Endothelial cell of umbilical vein (primary cell): ENCODE measurements around the gene SIRPD. TPM values are rescaled to one million over a fixed set of nuclear protein-coding genes. Genes with fewer than 3 reads are reported as not detected.

Experiments used
- BruUV-seq: library from RNA; stranded (reverse); fragments of 400-500 nt; replicated peaks from 2 replicates; lab custom pipeline; 2021; lab: Mats Ljungman, UMichigan
- CTCF ChIA-PET: fragments of 300-600, 350-600 bp; sonication (Branson Sonifier 250); formaldehyde crosslinking; loops from one replicate; lab custom pipeline; 2021; ENCODE audit warnings: antibody characterized with exemption, inconsistent platforms; lab: Charles Lee
- POLR2A ChIA-PET: fragments of 300-600, 350-600 bp; sonication (Branson Sonifier 250); formaldehyde crosslinking; loops from one replicate; lab custom pipeline; 2021; ENCODE audit warnings: antibody characterized with exemption, inconsistent platforms; lab: Charles Lee
- DNase-seq: peaks from one replicate; pipeline ENCODE4 v3.0.0-alpha.2; 2011; ENCODE audit warnings: low read depth, low spot score
- FAIRE-seq: peaks from 2 replicates; lab custom pipeline; 2011; peaks lifted over from hg19 to GRCh38; lab: Jason Lieb, UNC
- H2AFZ ChIP-seq: 2 replicates; pipeline ENCODE4 v1.6.0; 2012; ENCODE audit warnings: low read depth, low read length, control low read depth, inconsistent platforms
- H3K27ac ChIP-seq: 2 replicates; pipeline ENCODE4 v1.5.1; 2011; ENCODE audit warnings: low read depth, mild to moderate bottlenecking, control low read depth, low read length, moderate library complexity; ENCODE audit not compliant: insufficient read depth
- H3K27me3 ChIP-seq, 2 experiments: 2 replicates each; pipeline versions ENCODE4 v1.6.0 to v1.6.1; 2011; ENCODE audit warnings: low read length in 2 of 2, mixed read lengths in 1 of 2; ENCODE audit not compliant: control insufficient read depth in 2 of 2, insufficient read depth in 2 of 2
- H3K36me3 ChIP-seq, 2 experiments: 2 replicates in 1 of 2; 3 replicates in 1 of 2; pipeline ENCODE4 v1.5.1; 2011; ENCODE audit warnings: low read length in 2 of 2, mild to moderate bottlenecking in 1 of 2, moderate library complexity in 1 of 2; ENCODE audit not compliant: control insufficient read depth in 2 of 2, insufficient read depth in 2 of 2; ENCODE audit errors: extremely low read depth in 1 of 2
- H3K4me1 ChIP-seq: 3 replicates; pipeline ENCODE4 v1.5.1; 2011; ENCODE audit warnings: mild to moderate bottlenecking, low read length; ENCODE audit not compliant: control insufficient read depth, insufficient read depth; ENCODE audit errors: extremely low read depth
- H3K4me2 ChIP-seq: 2 replicates; pipeline ENCODE4 v1.6.1; 2011; ENCODE audit warnings: low read length, control low read depth, mixed read lengths; ENCODE audit not compliant: insufficient read depth
- H3K4me3 ChIP-seq, 3 experiments: fragments of 200-600 bp in 1 of 3; sonication (generic), shearing (Covaris generic) in 1 of 3; replicated peaks in 1 of 3; 2 replicates each; pipeline ENCODE4 v1.5.1; 2011 to 2016; ENCODE audit warnings: control low read depth in 3 of 3, low read length in 3 of 3, mild to moderate bottlenecking in 2 of 3, inconsistent platforms in 1 of 3, low read depth in 1 of 3, moderate library complexity in 1 of 3; ENCODE audit not compliant: insufficient read depth in 1 of 3
- H3K79me2 ChIP-seq: 2 replicates; pipeline ENCODE4 v1.6.0; 2012; ENCODE audit warnings: low read length, inconsistent platforms; ENCODE audit not compliant: control insufficient read depth, insufficient read depth
- H3K9ac ChIP-seq: replicated peaks from 2 replicates; pipeline ENCODE3; 2011; ENCODE audit warnings: low read length, control low read depth; ENCODE audit not compliant: insufficient read depth; ENCODE audit errors: extremely low read depth
- H3K9me1 ChIP-seq: replicated peaks from 3 replicates; pipeline ENCODE4 v1.6.0; 2011; ENCODE audit warnings: mild to moderate bottlenecking, low read length; ENCODE audit not compliant: control insufficient read depth, insufficient read depth; ENCODE audit errors: extremely low read depth
- H3K9me3 ChIP-seq: replicated peaks from 2 replicates; pipeline ENCODE4 v1.5.1; 2012; ENCODE audit warnings: low read length, inconsistent platforms; ENCODE audit not compliant: control insufficient read depth, insufficient read depth
- H4K20me1 ChIP-seq: replicated peaks from 2 replicates; pipeline ENCODE3; 2011; ENCODE audit warnings: mild to moderate bottlenecking, low read length; ENCODE audit not compliant: control insufficient read depth, insufficient read depth; ENCODE audit errors: extremely low read depth
- MAX ChIP-seq: IDR thresholded peaks from 2 replicates; pipeline ENCODE4 v1.6.1; 2011; ENCODE audit not compliant: insufficient read depth, insufficient read length
- POLR2A ChIP-seq: IDR thresholded peaks from 2 replicates; pipeline ENCODE4 v1.6.1; 2012; ENCODE audit warnings: low read depth, mild to moderate bottlenecking, control low read depth, low read length
- dilution Hi-C: fragments of 300-500 bp; cut with MboI; formaldehyde crosslinking; loops from one replicate; pipeline ENCODE4 v1.15.0; 2019; ENCODE audit warnings: low sequenced_read_pairs; ENCODE audit not compliant: extremely low pct_ligation_motif_present
- intact Hi-C: fragments of 100-400 bp; cut with micrococcal nuclease; formaldehyde crosslinking; loops from one replicate; pipeline ENCODE4 v1.10.0; 2022
- polyA plus RNA-seq, 4 experiments: library from polyadenylated mRNA; depleted of rRNA in 3 of 4; stranded (reverse) in 3 of 4; unstranded in 1 of 4; fragments of >200 nt; gene quantifications; 2 replicates each; pipeline versions ENCODE4 v1.2.1 to v1.2.3, GENCODE V29; 2011 to 2012; ENCODE audit warnings: missing spikeins in 1 of 4
- small RNA-seq: library from RNA; depleted of rRNA; stranded (forward); fragments of <200 nt; gene quantifications from one replicate; pipeline ENCODE3, GENCODE V24; 2012; ENCODE audit warnings: low replicate concordance, low read depth; ENCODE audit not compliant: insufficient read depth, insufficient read length
- total RNA-seq: library from RNA; stranded (reverse); gene quantifications from 2 replicates; pipeline ENCODE4 v1.2.3, GENCODE V29; 2021
- TF ChIP-seq, protein P1 (sequence below), 2 donors: IDR thresholded peaks; 1 replicate in 1 of 2; 2 replicates in 1 of 2; pipeline ENCODE4 v1.5.1; 2011; ENCODE audit warnings: low read length in 2 of 2, mild to moderate bottlenecking in 2 of 2, moderate library complexity in 2 of 2, control low read depth in 1 of 2, inconsistent platforms in 1 of 2, low read depth in 1 of 2; ENCODE audit not compliant: insufficient read depth in 1 of 2; ENCODE audit errors: extremely low read depth in 1 of 2

The SIRPD gene
- total and polyA plus RNA-seq, 2 donors (not counting 3 experiments of a cell fraction or from before 2014, with no cell fraction given), result not detected

- POLR2A ChIA-PET, result no interaction called here
- Histone ChIP-seq H3K27me3 (no peaks in the 10 kb centered on the region), H2AFZ (no peak overlapping the region), H3K4me2 (no peak overlapping the region), H3K4me3 (no peak overlapping the region), H3K9me3 (no peaks in the 10 kb centered on the region), H3K4me1 (peaks cover 17% of the 10 kb centered on the region), H3K79me2 (no peaks in the 10 kb centered on the region), H3K9ac (no peak overlapping the region), H3K9me1 (no peaks in the 10 kb centered on the region), H4K20me1 (no peaks in the 10 kb centered on the region), H3K27ac (no peak overlapping the region), H3K36me3 (no peaks in the 10 kb centered on the region)
- TF ChIP-seq MAX, result no peak
- TF ChIP-seq, protein P1, sequence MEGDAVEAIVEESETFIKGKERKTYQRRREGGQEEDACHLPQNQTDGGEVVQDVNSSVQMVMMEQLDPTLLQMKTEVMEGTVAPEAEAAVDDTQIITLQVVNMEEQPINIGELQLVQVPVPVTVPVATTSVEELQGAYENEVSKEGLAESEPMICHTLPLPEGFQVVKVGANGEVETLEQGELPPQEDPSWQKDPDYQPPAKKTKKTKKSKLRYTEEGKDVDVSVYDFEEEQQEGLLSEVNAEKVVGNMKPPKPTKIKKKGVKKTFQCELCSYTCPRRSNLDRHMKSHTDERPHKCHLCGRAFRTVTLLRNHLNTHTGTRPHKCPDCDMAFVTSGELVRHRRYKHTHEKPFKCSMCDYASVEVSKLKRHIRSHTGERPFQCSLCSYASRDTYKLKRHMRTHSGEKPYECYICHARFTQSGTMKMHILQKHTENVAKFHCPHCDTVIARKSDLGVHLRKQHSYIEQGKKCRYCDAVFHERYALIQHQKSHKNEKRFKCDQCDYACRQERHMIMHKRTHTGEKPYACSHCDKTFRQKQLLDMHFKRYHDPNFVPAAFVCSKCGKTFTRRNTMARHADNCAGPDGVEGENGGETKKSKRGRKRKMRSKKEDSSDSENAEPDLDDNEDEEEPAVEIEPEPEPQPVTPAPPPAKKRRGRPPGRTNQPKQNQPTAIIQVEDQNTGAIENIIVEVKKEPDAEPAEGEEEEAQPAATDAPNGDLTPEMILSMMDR (IDR thresholded peaks at IDR 0.05; ENCODE audit: extremely low read depth in 1 of 2, insufficient read depth in 1 of 2, low read depth in 1 of 2, low read length in 2 of 2), result no peak
- dilution Hi-C loops, result no loop called here
- intact Hi-C loops, result no loop called here
- CTCF ChIA-PET, result interaction anchor here (1.2 to 3.1 kb wide), 3 partner anchors 9 to 17 kb away, joined by 3 to 27 read pairs (median 3); no protein-coding TSS in a partner anchor
- BruUV-seq, result no TSS peak
- no peak for DNase-seq
- FAIRE-seq, result no peak
Observed at GRCh38 chr20:1486566-1486965, 70.9 kb downstream of the SIRPD start.

DNA sequence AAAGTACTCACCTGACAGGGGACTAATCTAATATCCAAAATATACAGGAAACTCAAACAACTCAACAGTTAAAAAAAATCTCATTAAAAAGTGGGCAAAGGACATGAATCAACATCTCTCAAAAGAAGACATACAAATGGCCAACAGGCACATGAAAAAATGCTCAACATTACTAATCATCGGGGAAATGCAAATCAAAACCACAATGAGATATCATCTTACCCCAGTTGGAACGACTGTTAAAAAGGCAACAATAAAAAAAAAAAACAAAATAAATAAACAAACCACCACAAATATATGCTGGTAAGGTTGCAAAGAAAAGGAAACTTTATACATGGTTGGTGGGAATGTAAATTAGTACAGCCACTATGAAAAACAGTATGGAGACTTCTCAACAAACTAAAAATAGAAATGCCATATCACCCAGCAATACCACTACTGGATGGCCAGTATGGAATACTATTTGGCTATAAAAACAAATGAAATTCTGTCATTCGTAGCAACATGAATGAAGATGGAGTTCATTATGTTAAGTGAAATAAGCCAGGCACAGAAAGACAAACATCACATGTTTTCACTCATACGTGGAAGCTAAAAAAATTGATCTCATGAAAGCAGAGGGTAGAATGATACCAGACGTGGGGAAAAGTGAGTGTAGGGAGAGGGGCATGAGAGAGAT, 72.9 kb downstream of the SIRPD start:
- Histone ChIP-seq H3K9me1 (no peaks in the 10 kb centered on the region), H3K9ac (no peak overlapping the region), H3K79me2 (no peaks in the 10 kb centered on the region), H3K36me3 (peaks cover 0 to under 1% of the 10 kb centered on the region in 2 experiments), H4K20me1 (no peaks in the 10 kb centered on the region), H3K27ac (no peak overlapping the region), H3K4me1 (no peaks in the 10 kb centered on the region), H2AFZ (no peak overlapping the region), H3K9me3 (no peaks in the 10 kb centered on the region), H3K27me3 (no peaks in the 10 kb centered on the region), H3K4me2 (no peak overlapping the region), H3K4me3 (no peak overlapping the region)
- FAIRE-seq, result peak; percentile 37
- CTCF ChIA-PET, result interaction anchor here (3.1 kb wide), 1 partner anchor 19 kb away, joined by 27 read pairs; no protein-coding TSS in a partner anchor
- DNase-seq, result no peak
- POLR2A ChIA-PET, result no interaction called here
- TF ChIP-seq MAX (no peak), POLR2A (no peak)
- dilution Hi-C loops (no loop called here), intact Hi-C loops (no loop called here)
- no TSS peak for BruUV-seq

Small RNA genes lying within 50 kb of the gene (small RNA-seq; reads per million reads assigned to genes)
- not detected for gene RNU6-917P

Other genes with a start within 250 kb of the SIRPD start
- gene SDCBP2, start 228.6 kb downstream of the SIRPD start, total RNA-seq, result 5.5 and 9.0 TPM in 2 replicates
- 5.8 and 6.9 TPM in 2 replicates for gene SDCBP2, start 228.6 kb downstream of the SIRPD start, polyA plus RNA-seq
- gene FKBP1A, start 164.7 kb downstream of the SIRPD start, total RNA-seq, result 968 and 982 TPM in 2 replicates
- gene FKBP1A, start 164.7 kb downstream of the SIRPD start, polyA plus RNA-seq, result 1,861 and 1,972 TPM in 2 replicates
- 95.7 and 107 TPM in 2 replicates for gene NSFL1C, start 90.9 kb downstream of the SIRPD start, total RNA-seq
- gene NSFL1C, start 90.9 kb downstream of the SIRPD start, polyA plus RNA-seq, result 26.0 and 27.3 TPM in 2 replicates
- gene SIRPB2, start 66.3 kb downstream of the SIRPD start, total RNA-seq, result 9.5 and 12.3 TPM in 2 replicates
- gene SIRPB2, start 66.3 kb downstream of the SIRPD start, polyA plus RNA-seq, result 18.8 and 19.7 TPM in 2 replicates
- gene SIRPB1, start 62.3 kb upstream of the SIRPD start, total RNA-seq, result 6.5 and 9.5 TPM in 2 replicates
- gene SIRPB1, start 62.3 kb upstream of the SIRPD start, polyA plus RNA-seq, result 0.10 and 0.18 TPM in 2 replicates
- not detected in 2 replicates for gene SIRPG, start 100.1 kb upstream of the SIRPD start, total RNA-seq
- gene SIRPG, start 100.1 kb upstream of the SIRPD start, polyA plus RNA-seq, result not detected in 2 replicates